ENCODE data around the gene VDR.

Gene VDR

GRCh38 chr12:47808574-47809365 lies 96.0 kb downstream of the VDR start:
- DNase-seq, result peak; percentile 76

DNA sequence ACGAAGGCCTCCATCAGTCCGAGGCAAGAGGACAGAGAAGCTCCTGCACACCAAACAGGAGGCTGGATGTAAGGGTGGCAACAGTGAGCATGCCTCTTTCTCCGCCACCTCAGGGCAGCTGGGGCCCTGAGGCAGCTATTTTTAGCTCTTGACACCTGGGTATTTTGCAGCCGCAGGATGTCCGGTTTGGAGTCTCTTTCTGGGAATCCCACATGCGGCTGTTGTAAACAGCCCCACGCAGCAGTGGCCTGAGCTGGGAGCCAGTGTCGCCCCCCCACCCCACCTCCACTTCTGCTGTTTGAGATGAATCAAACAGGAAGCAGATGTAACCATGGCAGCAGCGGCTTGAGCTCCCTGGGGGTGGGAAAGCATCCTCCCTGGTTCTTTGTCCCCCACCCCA lies 96.7 kb downstream of the VDR start:
- DNase-seq, result peak; percentile 88

GRCh38 chr12:47807338-47807737 lies 97.5 kb downstream of the VDR start:
- DNase-seq, result no peak

DNA sequence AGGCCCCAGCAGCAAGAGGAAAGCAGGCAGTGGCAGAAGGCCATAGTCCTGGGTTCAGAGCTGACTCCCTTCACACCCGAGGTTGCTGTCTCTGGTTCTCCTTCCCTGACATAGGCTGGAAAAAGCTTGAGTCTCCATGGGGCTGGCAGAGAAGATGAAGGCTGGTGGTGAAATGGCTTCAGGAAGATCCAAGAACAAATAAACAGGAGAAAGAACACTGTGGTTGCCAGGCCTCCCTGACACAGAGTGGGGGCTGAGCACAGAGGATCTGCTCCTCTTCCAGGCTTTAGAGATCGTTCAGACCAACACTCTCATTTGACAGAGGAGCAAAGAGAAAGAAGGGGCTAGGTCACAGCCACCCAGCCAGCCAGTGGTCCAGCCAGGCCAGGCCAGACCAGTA lies 99.4 kb downstream of the VDR start:
- no peak for DNase-seq

DNA sequence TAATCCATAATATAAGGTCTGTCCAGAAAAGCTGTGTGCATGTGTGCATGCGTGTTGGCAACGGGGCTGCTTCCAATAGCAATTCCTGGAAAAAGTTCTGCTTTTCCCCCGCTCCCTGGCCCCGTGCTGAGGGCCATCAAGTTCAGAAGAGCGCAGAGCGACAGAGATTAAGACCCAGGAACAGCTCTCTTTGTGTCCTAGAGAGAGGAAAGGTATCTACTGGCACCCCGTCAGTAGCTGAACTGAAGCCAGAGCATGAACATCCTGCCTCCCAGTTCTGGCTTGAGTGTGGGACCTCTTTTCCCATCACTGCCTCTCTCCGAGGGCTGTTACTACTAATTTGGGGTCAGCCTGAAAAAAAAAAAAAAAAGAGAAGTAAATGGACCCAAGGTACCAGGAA lies 100.6 kb downstream of the VDR start:
- DNase-seq, result no peak

DNA sequence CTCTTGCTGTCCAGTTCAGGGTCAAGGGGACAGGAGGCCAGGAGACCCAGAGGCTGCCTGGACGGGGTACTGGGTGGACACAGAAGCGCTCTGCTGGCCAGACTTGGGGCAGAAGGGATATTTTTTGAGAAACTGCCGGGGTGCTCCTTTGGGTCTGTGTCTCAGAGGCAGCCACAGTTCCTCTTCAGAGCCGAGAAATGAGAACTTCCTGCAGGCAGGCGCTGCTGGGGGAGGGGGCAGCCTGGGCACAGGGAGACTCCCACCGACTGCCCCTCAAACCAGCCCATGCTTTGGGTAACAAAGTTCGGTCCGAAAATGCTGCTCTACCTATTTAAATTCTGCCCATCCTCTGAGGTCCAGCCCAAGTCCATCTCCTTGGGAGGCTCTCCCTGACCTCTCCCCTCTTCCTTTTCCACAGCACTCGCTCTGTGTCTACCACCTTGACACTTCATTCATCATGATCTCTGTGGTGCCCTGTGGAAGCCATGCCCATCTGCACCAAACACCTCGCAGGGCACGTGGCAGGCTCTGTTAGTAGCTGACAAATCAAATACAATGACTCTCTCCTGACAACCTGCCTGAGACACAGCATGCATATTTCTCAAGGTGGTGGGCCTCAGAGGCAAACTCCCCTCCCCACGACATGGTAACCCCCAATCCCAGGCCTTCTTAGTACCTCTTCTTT lies 101.5 kb downstream of the VDR start:
- DNase-seq, result no peak

- no peak for DNase-seq
These were observed 102.5 kb downstream of the VDR start for GRCh38 chr12:47802312-47802711.

DNA sequence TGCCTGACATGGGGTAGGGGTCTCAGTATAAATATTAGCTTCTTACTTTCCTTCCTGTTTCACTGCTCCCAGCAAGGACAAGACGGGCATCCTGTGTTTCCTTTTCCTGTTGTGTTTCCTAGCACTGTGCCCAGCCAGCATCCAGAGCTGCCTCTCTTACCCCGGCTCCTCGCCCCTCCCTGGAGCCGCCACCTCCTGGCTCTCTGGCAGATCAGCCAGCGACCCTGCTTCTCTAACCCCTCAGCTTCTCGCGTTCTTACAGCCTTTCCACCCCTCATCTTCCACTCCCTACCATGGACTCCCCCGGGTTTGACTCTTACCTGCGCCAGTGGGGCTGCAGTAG lies 102.9 kb downstream of the VDR start:
- no peak for DNase-seq

DNA sequence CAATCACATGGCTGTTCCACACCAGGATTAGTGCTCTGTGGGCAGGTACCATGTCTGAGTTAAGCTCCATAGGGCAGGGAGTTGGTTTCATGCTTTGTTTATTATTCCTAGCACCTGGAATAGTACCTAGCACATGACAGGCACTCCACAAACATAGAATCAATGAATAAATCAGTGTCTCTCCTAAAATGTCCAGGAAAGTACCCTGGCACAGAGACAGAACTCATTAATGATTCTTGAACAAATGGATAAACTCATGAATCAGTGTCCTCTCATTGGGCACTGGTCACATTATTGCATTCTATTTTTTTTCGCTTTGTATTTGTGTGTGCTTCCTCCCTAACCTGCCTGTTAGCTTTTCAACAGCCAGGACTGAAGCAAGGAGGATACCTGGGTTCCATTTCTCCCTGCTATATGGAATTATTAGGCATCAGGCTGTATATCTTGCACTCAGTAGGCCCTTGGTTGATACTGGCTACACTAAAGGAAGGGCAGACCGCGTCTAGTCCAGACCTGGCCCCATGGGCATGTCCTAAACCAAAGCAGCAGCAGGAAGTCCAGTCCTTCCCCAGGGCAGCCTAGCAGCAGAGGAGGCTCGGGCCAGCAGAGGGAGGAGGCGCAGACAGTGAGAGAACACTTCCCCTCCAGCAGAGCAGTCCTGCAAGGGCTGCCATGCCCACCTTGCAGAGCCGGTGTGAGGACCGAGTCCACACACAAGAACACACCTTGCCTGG lies 103.5 kb downstream of the VDR start:
- DNase-seq, result no peak

DNA sequence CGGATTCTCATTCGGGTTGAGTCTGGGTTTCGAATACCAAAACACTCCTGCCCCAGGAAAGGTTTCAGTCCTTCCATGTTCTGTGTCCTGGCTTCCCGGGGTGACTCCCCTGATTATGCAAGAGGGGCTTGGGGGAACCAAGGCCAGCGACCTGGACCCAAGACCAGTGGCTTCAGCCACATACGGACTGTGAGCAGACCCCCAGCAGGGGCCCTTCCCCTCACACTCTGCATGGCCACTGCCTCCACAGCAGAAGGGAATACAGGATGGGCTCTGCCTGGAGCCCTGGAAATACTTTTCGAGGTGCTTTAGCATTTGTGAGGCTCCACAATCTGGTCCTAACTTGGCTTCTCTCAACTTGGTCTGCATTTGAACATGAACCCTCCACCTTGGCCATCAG lies 104.2 kb downstream of the VDR start:
- no peak for DNase-seq

DNA sequence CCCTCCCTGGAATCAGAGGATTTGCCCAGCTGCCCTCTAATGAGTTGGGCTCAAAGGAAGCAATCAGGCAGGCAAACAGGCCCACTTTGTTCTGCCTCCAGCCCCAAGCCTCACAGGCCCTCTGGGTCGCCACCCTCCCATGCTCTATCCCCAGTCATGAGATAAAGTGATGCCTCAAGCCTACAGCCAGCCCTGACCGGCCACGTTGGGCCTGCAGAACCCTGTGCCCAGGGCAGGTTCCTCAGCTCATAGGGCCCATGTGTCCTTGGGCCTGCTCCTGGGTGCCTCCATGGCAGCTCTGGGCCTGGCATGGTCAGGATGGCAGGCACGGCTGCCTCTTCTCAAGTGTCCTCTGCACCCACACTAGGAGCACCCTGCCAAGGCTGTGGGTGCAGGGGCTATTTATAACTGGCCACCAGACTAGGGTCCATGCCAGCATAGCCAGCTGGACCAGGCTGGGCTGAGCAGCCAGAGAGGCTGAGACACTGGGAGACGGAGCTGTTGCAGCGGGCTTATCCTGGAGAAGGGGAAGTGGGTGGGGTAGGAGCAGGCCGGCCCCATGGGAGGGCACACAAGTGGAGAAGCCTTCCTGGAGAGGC lies 105.3 kb downstream of the VDR start:
- no peak for DNase-seq

- DNase-seq, result no peak
These were observed 106.3 kb downstream of the VDR start for GRCh38 chr12:47798382-47798948.

GRCh38 chr12:47797441-47797840 lies 107.4 kb downstream of the VDR start:
- no peak for DNase-seq

DNA sequence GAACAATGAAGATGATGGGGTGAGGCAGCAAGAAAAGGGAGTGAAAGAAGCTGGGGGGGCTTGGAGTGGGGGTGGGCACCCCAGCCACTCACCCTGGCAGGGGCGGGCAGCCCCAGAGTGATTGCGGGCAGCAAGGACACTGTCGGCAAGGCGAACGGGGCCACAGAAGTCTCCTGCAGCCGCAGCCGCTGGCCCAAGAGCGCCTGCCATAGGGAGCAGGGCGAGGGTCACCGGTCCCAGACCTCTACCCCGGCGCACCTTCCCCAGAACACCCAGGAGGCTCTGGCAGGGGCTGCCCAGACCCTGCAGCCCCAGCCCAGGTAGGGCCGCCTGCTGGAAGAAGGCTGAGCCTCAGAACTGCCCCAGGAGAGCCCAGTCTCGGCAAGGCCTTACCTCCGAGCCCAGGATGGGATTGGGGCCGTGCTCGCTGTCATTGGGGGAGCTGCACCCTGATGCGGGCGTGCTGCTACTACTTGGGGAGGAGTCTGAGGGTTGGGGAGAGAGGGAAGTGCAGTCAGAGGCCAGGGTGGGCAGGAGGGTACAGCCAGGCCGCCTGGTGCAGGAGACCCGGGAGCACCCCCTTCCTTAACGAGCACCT lies 108.9 kb downstream of the VDR start:
- DNase-seq, result no peak

DNA sequence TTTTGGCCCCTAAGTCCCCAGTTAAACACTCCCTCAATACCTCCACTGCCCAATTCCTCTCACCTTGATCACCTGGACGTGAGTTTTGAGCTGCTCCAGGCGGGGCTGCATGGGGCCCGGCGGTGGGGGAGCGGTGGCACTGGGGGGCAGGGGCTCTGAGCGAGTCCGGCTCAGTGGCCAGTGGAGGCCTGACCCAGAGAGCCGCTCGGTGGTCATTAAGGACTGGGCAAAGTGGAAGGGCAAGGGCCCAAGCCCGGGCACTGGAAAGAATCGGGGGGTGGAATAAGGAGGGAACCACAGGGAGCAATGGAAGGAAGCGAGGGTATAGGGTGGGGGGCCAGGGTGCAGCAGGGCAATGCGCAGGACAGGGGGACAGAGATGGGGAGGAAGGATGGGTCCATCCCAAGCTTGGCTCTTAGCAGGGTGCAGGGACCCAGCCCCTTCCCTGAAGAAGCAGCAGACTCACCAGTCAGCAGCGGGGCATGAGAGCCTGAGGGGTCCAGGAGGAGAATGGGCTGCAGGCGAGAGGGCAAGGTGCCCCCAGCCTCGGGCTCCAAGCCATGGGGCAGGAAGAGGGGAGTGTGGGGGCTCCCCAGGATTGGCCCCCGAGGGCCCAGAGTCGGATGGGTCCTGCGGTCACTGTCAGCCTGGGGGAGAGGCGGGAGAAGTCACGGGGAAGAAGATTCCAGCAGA lies 109.5 kb downstream of the VDR start:
- no peak for DNase-seq

- DNase-seq, result no peak
These were observed 110.1 kb downstream of the VDR start for GRCh38 chr12:47794679-47795078.

- no peak for DNase-seq
These were observed 111.6 kb downstream of the VDR start for GRCh38 chr12:47793015-47793681.

DNA sequence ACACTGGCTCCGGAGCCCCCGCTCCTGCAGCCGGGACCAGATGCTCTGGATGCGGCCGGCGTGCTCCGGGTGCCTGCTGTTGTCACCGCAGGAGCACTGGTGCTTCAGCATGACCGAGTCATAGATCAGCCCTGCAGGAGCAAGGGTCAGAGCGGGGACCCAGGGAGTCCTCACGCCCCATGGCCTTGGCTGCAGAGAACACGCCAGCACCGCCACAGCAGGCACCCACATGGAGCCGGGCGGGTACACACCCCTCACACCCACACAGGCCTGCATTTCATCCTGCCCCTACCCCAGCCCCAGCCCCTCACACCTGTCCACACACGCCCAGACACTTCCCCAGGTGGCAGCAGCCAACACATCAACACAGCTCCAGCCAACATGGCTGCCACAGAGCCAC lies 112.9 kb downstream of the VDR start:
- DNase-seq, result no peak

Data from NK-92 treated with Interleukin-12 subunit alpha and Interleukin-12 subunit beta, amount 100 ng/mL, for 24 hours (cell line).